Epithelial cell of esophagus (primary cell): Measurements from ENCODE around the gene FILIP1L.

ENCODE experiments used
- DNase-seq: peaks from one replicate; pipeline ENCODE4 v3.0.0; 2010; ENCODE audit warnings: low read depth
- H3K4me3 ChIP-seq: 2 replicates; pipeline ENCODE4 v1.5.1; 2011; ENCODE audit warnings: mild to moderate bottlenecking, low read length, control low read depth
- CTCF ChIP-seq: IDR thresholded peaks from 2 replicates; pipeline ENCODE4 v1.5.1; 2011; ENCODE audit warnings: low read depth, mild to moderate bottlenecking, low read length, control low read depth, inconsistent platforms; ENCODE audit not compliant: insufficient read depth; ENCODE audit errors: missing control alignments

Gene FILIP1L

GRCh38 chr3:100047455-100048141 is 66.7 kb downstream of the FILIP1L start:
- TF ChIP-seq CTCF, result no peak
- H3K4me3 ChIP-seq, result no peak overlapping the region
- peak; percentile 92 for DNase-seq

GRCh38 chr3:100046986-100047385 is 67.3 kb downstream of the FILIP1L start:
- TF ChIP-seq CTCF, result no peak
- DNase-seq, result no peak
- no peak overlapping the region for H3K4me3 ChIP-seq

- TF ChIP-seq CTCF, result no peak
- peak; percentile 31 for DNase-seq
- H3K4me3 ChIP-seq, result no peak overlapping the region
These were observed 68.6 kb downstream of the FILIP1L start for GRCh38 chr3:100045696-100046095.

GRCh38 chr3:100044369-100044768 is 69.9 kb downstream of the FILIP1L start:
- H3K4me3 ChIP-seq, result no peak overlapping the region
- TF ChIP-seq CTCF, result no peak
- no peak for DNase-seq

- no peak overlapping the region for H3K4me3 ChIP-seq
- DNase-seq, result no peak
- TF ChIP-seq CTCF, result no peak
These were observed 71.0 kb downstream of the FILIP1L start for GRCh38 chr3:100043271-100043670.

- peak; percentile 80 for DNase-seq
- TF ChIP-seq CTCF, result no peak
- H3K4me3 ChIP-seq, result no peak overlapping the region
These were observed 71.9 kb downstream of the FILIP1L start for GRCh38 chr3:100042166-100042981.
